HL-60 (cell line): ENCODE data around the gene SECISBP2L.

Experiments used
- POLR2AphosphoS5 ChIP-seq: IDR thresholded peaks from 2 replicates; pipeline ENCODE4 v1.6.1; 2012; ENCODE audit warnings: low read depth
- SPI1 ChIP-seq: IDR thresholded peaks from 2 replicates; pipeline ENCODE4 v1.6.1; 2012; ENCODE audit warnings: low read depth, mild to moderate bottlenecking, borderline replicate concordance
- TF ChIP-seq, protein P1 (sequence below): IDR thresholded peaks from one replicate; pipeline ENCODE4 v1.5.1; 2011; ENCODE audit warnings: low read length, control low read depth, inconsistent platforms; ENCODE audit not compliant: insufficient read depth
- TF ChIP-seq, protein P2 (sequence below): IDR thresholded peaks from 2 replicates; pipeline ENCODE4 v1.6.1; 2012; ENCODE audit warnings: low read depth; ENCODE audit not compliant: insufficient replicate concordance

DNA sequence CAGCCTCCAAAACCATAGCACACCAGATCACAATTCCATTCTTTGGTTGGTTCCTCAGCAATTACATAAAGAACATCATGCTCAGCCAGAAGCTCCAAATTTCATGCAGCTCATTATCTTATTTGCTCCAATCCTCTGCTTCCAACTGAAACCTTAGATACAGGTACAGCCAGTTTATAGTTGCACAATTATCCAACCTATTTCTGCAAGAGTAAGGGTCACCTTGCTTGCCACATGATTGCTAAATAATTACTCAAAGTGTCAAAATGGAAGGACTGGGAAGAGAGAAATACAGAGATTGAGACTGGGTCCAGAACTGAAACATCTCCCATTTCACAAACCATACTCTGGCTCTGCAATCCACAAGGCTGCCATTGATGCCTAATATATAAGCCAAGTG, 59.1 kb downstream of the SECISBP2L start:
- TF ChIP-seq, protein P1, sequence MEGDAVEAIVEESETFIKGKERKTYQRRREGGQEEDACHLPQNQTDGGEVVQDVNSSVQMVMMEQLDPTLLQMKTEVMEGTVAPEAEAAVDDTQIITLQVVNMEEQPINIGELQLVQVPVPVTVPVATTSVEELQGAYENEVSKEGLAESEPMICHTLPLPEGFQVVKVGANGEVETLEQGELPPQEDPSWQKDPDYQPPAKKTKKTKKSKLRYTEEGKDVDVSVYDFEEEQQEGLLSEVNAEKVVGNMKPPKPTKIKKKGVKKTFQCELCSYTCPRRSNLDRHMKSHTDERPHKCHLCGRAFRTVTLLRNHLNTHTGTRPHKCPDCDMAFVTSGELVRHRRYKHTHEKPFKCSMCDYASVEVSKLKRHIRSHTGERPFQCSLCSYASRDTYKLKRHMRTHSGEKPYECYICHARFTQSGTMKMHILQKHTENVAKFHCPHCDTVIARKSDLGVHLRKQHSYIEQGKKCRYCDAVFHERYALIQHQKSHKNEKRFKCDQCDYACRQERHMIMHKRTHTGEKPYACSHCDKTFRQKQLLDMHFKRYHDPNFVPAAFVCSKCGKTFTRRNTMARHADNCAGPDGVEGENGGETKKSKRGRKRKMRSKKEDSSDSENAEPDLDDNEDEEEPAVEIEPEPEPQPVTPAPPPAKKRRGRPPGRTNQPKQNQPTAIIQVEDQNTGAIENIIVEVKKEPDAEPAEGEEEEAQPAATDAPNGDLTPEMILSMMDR: no peak
- TF ChIP-seq POLR2AphosphoS5: no peak
- TF ChIP-seq, protein P2, sequence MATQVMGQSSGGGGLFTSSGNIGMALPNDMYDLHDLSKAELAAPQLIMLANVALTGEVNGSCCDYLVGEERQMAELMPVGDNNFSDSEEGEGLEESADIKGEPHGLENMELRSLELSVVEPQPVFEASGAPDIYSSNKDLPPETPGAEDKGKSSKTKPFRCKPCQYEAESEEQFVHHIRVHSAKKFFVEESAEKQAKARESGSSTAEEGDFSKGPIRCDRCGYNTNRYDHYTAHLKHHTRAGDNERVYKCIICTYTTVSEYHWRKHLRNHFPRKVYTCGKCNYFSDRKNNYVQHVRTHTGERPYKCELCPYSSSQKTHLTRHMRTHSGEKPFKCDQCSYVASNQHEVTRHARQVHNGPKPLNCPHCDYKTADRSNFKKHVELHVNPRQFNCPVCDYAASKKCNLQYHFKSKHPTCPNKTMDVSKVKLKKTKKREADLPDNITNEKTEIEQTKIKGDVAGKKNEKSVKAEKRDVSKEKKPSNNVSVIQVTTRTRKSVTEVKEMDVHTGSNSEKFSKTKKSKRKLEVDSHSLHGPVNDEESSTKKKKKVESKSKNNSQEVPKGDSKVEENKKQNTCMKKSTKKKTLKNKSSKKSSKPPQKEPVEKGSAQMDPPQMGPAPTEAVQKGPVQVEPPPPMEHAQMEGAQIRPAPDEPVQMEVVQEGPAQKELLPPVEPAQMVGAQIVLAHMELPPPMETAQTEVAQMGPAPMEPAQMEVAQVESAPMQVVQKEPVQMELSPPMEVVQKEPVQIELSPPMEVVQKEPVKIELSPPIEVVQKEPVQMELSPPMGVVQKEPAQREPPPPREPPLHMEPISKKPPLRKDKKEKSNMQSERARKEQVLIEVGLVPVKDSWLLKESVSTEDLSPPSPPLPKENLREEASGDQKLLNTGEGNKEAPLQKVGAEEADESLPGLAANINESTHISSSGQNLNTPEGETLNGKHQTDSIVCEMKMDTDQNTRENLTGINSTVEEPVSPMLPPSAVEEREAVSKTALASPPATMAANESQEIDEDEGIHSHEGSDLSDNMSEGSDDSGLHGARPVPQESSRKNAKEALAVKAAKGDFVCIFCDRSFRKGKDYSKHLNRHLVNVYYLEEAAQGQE: no peak
- no peak for TF ChIP-seq SPI1
